Fibroblast of lung (primary cell): ENCODE measurements around the gene PBX1. TPM values are rescaled to one million over a fixed set of nuclear protein-coding genes. Genes with fewer than 3 reads are reported as not detected.

Source experiments
- DNase-seq, 2 donors: peaks; one replicate each; pipeline versions ENCODE4 v3.0.0 to v3.0.0-alpha.2; 2010; ENCODE audit warnings: low read depth in 2 of 2
- H2AFZ ChIP-seq: 2 replicates; pipeline ENCODE4 v1.5.1; 2012; ENCODE audit warnings: low read length, control low read depth, inconsistent platforms
- H3K27ac ChIP-seq: 2 replicates; pipeline ENCODE4 v1.5.1; 2011; ENCODE audit warnings: low read length, control low read depth; ENCODE audit not compliant: insufficient read depth
- H3K27me3 ChIP-seq: 2 replicates; pipeline ENCODE4 v1.5.1; 2011; ENCODE audit warnings: mild to moderate bottlenecking, low read length; ENCODE audit not compliant: control insufficient read depth, insufficient read depth
- H3K36me3 ChIP-seq: 2 replicates; pipeline ENCODE4 v1.5.1; 2011; ENCODE audit warnings: low read length; ENCODE audit not compliant: control insufficient read depth, insufficient read depth
- H3K4me1 ChIP-seq: 2 replicates; pipeline ENCODE4 v1.5.1; 2011; ENCODE audit warnings: low read length; ENCODE audit not compliant: control insufficient read depth, insufficient read depth; ENCODE audit errors: extremely low read depth
- H3K4me2 ChIP-seq: 2 replicates; pipeline ENCODE4 v1.5.1; 2011; ENCODE audit warnings: low read length, control low read depth; ENCODE audit not compliant: insufficient read depth; ENCODE audit errors: extremely low read depth
- H3K4me3 ChIP-seq, 4 experiments: fragments of 200-600 bp in 1 of 4; sonication (generic) in 1 of 4; replicated peaks in 1 of 4; 2 replicates each; pipeline ENCODE4 v1.5.1; 2011 to 2016; ENCODE audit warnings: low read length in 4 of 4, low read depth in 3 of 4, mild to moderate bottlenecking in 3 of 4, control low read depth in 2 of 4, inconsistent platforms in 1 of 4, mixed read lengths in 1 of 4; ENCODE audit not compliant: insufficient read depth in 1 of 4; ENCODE audit errors: control extremely low read depth in 1 of 4
- H3K79me2 ChIP-seq: 2 replicates; pipeline ENCODE4 v1.5.1; 2012; ENCODE audit warnings: mild to moderate bottlenecking, low read length, inconsistent platforms; ENCODE audit not compliant: control insufficient read depth, insufficient read depth
- H3K9ac ChIP-seq: 2 replicates; pipeline ENCODE4 v1.5.1; 2011; ENCODE audit warnings: mild to moderate bottlenecking, low read length, control low read depth; ENCODE audit not compliant: insufficient read depth
- H3K9me3 ChIP-seq: 2 replicates; pipeline ENCODE4 v1.5.1; 2012; ENCODE audit warnings: low read depth, low read length; ENCODE audit not compliant: control insufficient read depth, insufficient read depth
- H4K20me1 ChIP-seq: 2 replicates; pipeline ENCODE4 v1.5.1; 2011; ENCODE audit warnings: low read length; ENCODE audit not compliant: control insufficient read depth, insufficient read depth; ENCODE audit errors: extremely low read depth
- EZH2 ChIP-seq: IDR thresholded peaks from 2 replicates; pipeline ENCODE4 v1.5.1; 2012; ENCODE audit warnings: low read length, control low read depth, mild to moderate bottlenecking; ENCODE audit errors: missing control alignments
- polyA plus RNA-seq, 2 donors: library from polyadenylated mRNA; depleted of rRNA in 1 of 2; stranded (reverse) in 1 of 2; unstranded in 1 of 2; fragments of >200 nt; gene quantifications; 2 replicates each; pipeline ENCODE4 v1.2.1, GENCODE V29; 2011 to 2012; ENCODE audit warnings: missing spikeins in 1 of 2
- total RNA-seq: library from RNA; depleted of rRNA; stranded (reverse); fragments of >200 nt; gene quantifications from 2 replicates; pipeline ENCODE4 v1.2.1, GENCODE V29; 2014
- TF ChIP-seq, protein P1 (sequence below), 2 donors: IDR thresholded peaks in 1 of 2; conservative IDR thresholded peaks in 1 of 2; 1 replicate in 1 of 2; 2 replicates in 1 of 2; pipeline ENCODE4 v1.5.1; 2011 to 2012; ENCODE audit warnings: low read length in 2 of 2, control low read depth in 1 of 2, inconsistent platforms in 1 of 2, low read depth in 1 of 2, mild to moderate bottlenecking in 1 of 2

PBX1 gene
- total and polyA plus RNA-seq, 2 donors (not counting 1 experiment from before 2014, with no cell fraction given), result 43.1 to 46.7 TPM

GRCh38 chr1:164689672-164690511, 130.9 kb downstream of the PBX1 start:
- Histone ChIP-seq H3K4me1 (no peaks in the 10 kb centered on the region), H2AFZ (no peak overlapping the region), H3K27me3 (no peaks in the 10 kb centered on the region), H3K27ac (no peak overlapping the region), H3K79me2 (no peaks in the 10 kb centered on the region), H4K20me1 (no peaks in the 10 kb centered on the region), H3K9me3 (no peaks in the 10 kb centered on the region), H3K36me3 (no peaks in the 10 kb centered on the region), H3K4me2 (no peak overlapping the region), H3K9ac (no peak overlapping the region), H3K4me3 (no peak overlapping the region)
- TF ChIP-seq, protein P1, sequence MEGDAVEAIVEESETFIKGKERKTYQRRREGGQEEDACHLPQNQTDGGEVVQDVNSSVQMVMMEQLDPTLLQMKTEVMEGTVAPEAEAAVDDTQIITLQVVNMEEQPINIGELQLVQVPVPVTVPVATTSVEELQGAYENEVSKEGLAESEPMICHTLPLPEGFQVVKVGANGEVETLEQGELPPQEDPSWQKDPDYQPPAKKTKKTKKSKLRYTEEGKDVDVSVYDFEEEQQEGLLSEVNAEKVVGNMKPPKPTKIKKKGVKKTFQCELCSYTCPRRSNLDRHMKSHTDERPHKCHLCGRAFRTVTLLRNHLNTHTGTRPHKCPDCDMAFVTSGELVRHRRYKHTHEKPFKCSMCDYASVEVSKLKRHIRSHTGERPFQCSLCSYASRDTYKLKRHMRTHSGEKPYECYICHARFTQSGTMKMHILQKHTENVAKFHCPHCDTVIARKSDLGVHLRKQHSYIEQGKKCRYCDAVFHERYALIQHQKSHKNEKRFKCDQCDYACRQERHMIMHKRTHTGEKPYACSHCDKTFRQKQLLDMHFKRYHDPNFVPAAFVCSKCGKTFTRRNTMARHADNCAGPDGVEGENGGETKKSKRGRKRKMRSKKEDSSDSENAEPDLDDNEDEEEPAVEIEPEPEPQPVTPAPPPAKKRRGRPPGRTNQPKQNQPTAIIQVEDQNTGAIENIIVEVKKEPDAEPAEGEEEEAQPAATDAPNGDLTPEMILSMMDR (conservative IDR thresholded peaks at IDR 0.05 in 1 of 2, IDR thresholded peaks at IDR 0.05 in 1 of 2; ENCODE audit: low read depth in 1 of 2, low read length in 2 of 2), result no peak
- no peak for TF ChIP-seq EZH2
- DNase-seq, result no peak

DNA sequence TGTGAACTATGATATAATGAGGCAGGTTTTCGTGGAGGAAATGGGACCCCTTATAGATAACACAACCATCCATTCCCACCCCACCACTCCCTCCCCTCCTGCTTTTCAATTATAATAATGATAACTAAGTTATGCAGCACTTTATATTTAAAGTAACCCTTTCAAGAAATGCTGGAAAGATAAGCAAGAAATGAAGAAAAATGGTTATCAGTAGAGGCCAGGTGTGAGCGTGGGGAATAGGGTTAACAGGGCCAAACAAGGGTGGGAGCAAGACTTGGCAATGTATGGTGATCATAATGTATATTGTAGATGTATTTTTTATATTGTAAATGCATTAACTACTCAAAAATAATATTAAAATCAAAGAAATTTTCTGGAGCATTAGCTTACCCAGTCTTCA, 133.4 kb downstream of the PBX1 start:
- Histone ChIP-seq H3K4me1 (no peaks in the 10 kb centered on the region), H2AFZ (no peak overlapping the region), H4K20me1 (no peaks in the 10 kb centered on the region), H3K79me2 (no peaks in the 10 kb centered on the region), H3K4me2 (no peak overlapping the region), H3K27me3 (no peaks in the 10 kb centered on the region), H3K9ac (no peak overlapping the region), H3K36me3 (no peaks in the 10 kb centered on the region), H3K27ac (no peak overlapping the region), H3K4me3 (no peak overlapping the region), H3K9me3 (no peaks in the 10 kb centered on the region)
- DNase-seq, result no peak
- TF ChIP-seq EZH2, result no peak
- TF ChIP-seq, protein P1 (conservative IDR thresholded peaks at IDR 0.05 in 1 of 2, IDR thresholded peaks at IDR 0.05 in 1 of 2; ENCODE audit: low read depth in 1 of 2, low read length in 2 of 2), result no peak

- H3K4me2 ChIP-seq, result no peak overlapping the region
- no peaks in the 10 kb centered on the region for H3K36me3 ChIP-seq
- no peaks in the 10 kb centered on the region for H3K9me3 ChIP-seq
- DNase-seq, result no peak
- no peak overlapping the region for H3K4me3 ChIP-seq
- H3K79me2 ChIP-seq, result no peaks in the 10 kb centered on the region
- H3K27ac ChIP-seq, result no peak overlapping the region
- H2AFZ ChIP-seq, result no peak overlapping the region
- no peak for TF ChIP-seq EZH2
- TF ChIP-seq, protein P1 (conservative IDR thresholded peaks at IDR 0.05 in 1 of 2, IDR thresholded peaks at IDR 0.05 in 1 of 2; ENCODE audit: low read depth in 1 of 2, low read length in 2 of 2), result no peak
- no peaks in the 10 kb centered on the region for H3K4me1 ChIP-seq
- H3K9ac ChIP-seq, result no peak overlapping the region
- no peaks in the 10 kb centered on the region for H3K27me3 ChIP-seq
- H4K20me1 ChIP-seq, result no peaks in the 10 kb centered on the region
Observed at GRCh38 chr1:164693564-164694359, 134.8 kb downstream of the PBX1 start.
